MCF 10A (cell line): ENCODE results near the gene NFE2L1. TPM values are rescaled to one million over a fixed set of nuclear protein-coding genes. Genes with fewer than 3 reads are reported as not detected.
A peak's percentile ranks its signal among the peaks of the same experiment; 100 is the strongest.

Source experiments
- BruUV-seq: library from RNA; stranded (reverse); fragments of 400-500 nt; replicated peaks from 2 replicates; lab custom pipeline; 2021; lab: Mats Ljungman, UMichigan
- CTCF ChIA-PET: fragments of 300-600 bp; sonication (Branson Sonifier 250); formaldehyde crosslinking; extraction: SDS; loops from one replicate; lab custom pipeline; 2021; ENCODE audit warnings: antibody characterized with exemption, inconsistent platforms; lab: Yijun Ruan, JAX
- POLR2A ChIA-PET: fragments of 300-600, 350-650 bp; sonication (Branson Sonifier 250); formaldehyde crosslinking; extraction: SDS; loops from one replicate; lab custom pipeline; 2020; ENCODE audit warnings: antibody characterized with exemption, inconsistent platforms; lab: Yijun Ruan, JAX
- DNase-seq: peaks from one replicate; pipeline ENCODE4 v3.0.0-alpha.2; 2018; ENCODE audit not compliant: unreplicated experiment
- H3K27ac Mint-ChIP-seq: one replicate; pipeline ENCODE4 v1.8.0; 2022; ENCODE audit warnings: mild to moderate bottlenecking, low read depth, mixed read lengths; ENCODE audit not compliant: unreplicated experiment
- H3K27me3 Mint-ChIP-seq: one replicate; pipeline ENCODE4 v1.8.0; 2022; ENCODE audit warnings: mixed read lengths; ENCODE audit not compliant: insufficient read depth, unreplicated experiment
- H3K36me3 Mint-ChIP-seq: one replicate; pipeline ENCODE4 v1.8.0; 2022; ENCODE audit warnings: mild to moderate bottlenecking, moderate library complexity, mixed read lengths; ENCODE audit not compliant: insufficient read depth, unreplicated experiment
- H3K4me1 Mint-ChIP-seq: one replicate; pipeline ENCODE4 v1.8.0; 2022; ENCODE audit warnings: mixed read lengths; ENCODE audit not compliant: insufficient read depth, unreplicated experiment
- H3K4me3 Mint-ChIP-seq: one replicate; pipeline ENCODE4 v1.8.0; 2022; ENCODE audit warnings: mild to moderate bottlenecking, moderate library complexity, mixed read lengths; ENCODE audit not compliant: unreplicated experiment
- H3K9me3 Mint-ChIP-seq: one replicate; pipeline ENCODE4 v1.8.0; 2022; ENCODE audit warnings: mixed read lengths; ENCODE audit not compliant: unreplicated experiment
- intact Hi-C: fragments of 100-400 bp; cut with micrococcal nuclease; formaldehyde crosslinking; loops from 2 replicates; pipeline ENCODE4 v1.14.1; 2022
- total RNA-seq: library from RNA; stranded (reverse); gene quantifications from 2 replicates; pipeline ENCODE4 v1.2.3, GENCODE V29; 2022
- TF ChIP-seq, protein P1 (sequence below): fragments of 200-600 bp; IDR thresholded peaks from one replicate; pipeline ENCODE4 v1.8.0; 2022; ENCODE audit warnings: antibody characterized with exemption, mild to moderate bottlenecking; ENCODE audit not compliant: unreplicated experiment

The NFE2L1 gene
- total RNA-seq, 1 experiment from 2014 or later, result 235 TPM

DNA sequence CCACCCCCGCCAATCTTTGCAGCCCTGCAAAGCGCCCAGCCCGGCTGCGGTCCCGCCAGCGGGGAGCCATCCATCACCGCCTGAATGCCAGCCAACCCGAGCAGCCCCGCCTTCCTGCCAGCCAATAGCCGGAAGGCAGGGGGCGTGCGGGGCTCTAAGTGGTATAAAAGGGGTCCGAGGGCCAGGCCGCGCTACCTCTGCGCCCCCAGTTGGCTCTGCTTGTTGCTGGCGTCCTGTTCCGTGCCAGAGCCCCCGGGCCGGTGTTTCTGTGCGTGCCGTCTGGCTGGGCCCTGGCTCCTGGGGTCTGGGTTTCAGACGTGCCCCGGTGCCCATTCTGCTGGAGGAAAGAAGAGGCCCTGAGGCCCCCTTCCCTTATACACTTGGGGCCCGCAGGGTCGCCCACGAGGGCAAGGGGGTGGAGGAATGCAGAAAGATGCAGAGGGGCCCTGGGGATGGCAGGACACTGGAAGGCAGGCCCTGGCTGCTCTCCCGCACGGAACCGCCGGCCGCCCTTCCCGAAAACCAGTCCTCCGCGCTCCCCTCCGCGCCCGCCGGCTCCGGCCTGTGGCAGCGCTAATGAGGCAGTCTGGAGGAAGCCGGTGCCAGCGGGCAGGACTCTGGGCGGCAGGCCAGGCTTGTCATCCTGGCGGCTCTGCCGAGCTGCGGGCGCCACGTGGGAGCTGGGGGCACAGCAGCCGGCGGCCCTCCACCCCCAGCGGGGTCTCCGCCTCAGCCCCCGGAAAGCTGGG lies 24.6 kb upstream of the NFE2L1 start:
- peaks cover 38% of the 10 kb centered on the region for H3K4me1 Mint-ChIP-seq
- CTCF ChIA-PET, result interaction anchor here (1.0 kb wide), 1 partner anchor 45 kb away, joined by 3 read pairs; no protein-coding TSS in a partner anchor
- peak overlapping the region; percentile 90 for H3K4me3 Mint-ChIP-seq
- peak; percentile 91 for DNase-seq
- H3K27me3 Mint-ChIP-seq, result no peaks in the 10 kb centered on the region
- peak overlapping the region; percentile 100 for H3K27ac Mint-ChIP-seq
- peaks cover 10% of the 10 kb centered on the region for H3K36me3 Mint-ChIP-seq
- no TSS peak for BruUV-seq
- TF ChIP-seq, protein P1, sequence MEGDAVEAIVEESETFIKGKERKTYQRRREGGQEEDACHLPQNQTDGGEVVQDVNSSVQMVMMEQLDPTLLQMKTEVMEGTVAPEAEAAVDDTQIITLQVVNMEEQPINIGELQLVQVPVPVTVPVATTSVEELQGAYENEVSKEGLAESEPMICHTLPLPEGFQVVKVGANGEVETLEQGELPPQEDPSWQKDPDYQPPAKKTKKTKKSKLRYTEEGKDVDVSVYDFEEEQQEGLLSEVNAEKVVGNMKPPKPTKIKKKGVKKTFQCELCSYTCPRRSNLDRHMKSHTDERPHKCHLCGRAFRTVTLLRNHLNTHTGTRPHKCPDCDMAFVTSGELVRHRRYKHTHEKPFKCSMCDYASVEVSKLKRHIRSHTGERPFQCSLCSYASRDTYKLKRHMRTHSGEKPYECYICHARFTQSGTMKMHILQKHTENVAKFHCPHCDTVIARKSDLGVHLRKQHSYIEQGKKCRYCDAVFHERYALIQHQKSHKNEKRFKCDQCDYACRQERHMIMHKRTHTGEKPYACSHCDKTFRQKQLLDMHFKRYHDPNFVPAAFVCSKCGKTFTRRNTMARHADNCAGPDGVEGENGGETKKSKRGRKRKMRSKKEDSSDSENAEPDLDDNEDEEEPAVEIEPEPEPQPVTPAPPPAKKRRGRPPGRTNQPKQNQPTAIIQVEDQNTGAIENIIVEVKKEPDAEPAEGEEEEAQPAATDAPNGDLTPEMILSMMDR, result peak; percentile 15
- intact Hi-C loops, result loop anchor here (1.0 kb wide), 1 partner anchor 74 kb away; no protein-coding TSS in a partner anchor
- POLR2A ChIA-PET, result interaction anchor here (0.6 to 1.1 kb wide), 10 partner anchors 26 to 181 kb away, joined by 3 to 20 read pairs (median 4); partner anchors contain the start of genes CBX1, CDK5RAP3 and NFE2L1
- no peaks in the 10 kb centered on the region for H3K9me3 Mint-ChIP-seq

GRCh38 chr17:48024149-48025039 lies 23.8 kb upstream of the NFE2L1 start:
- Mint-ChIP-seq H3K27ac (peak overlapping the region; percentile 100), H3K36me3 (peaks cover 10% of the 10 kb centered on the region), H3K9me3 (no peaks in the 10 kb centered on the region), H3K4me1 (peaks cover 38% of the 10 kb centered on the region), H3K4me3 (peak overlapping the region; percentile 90), H3K27me3 (no peaks in the 10 kb centered on the region)
- ChIA-PET POLR2A (interaction anchor here (0.6 to 5.0 kb wide), 29 partner anchors 22 to 647 kb away, joined by 3 to 220 read pairs (median 4); partner anchors contain the start of genes CBX1, CDK5RAP3, NFE2L1 and PNPO), CTCF (interaction anchor here (0.6 to 7.1 kb wide), 15 partner anchors 20 to 1266 kb away, joined by 3 to 202 read pairs (median 7); partner anchors contain the start of gene SNX11)
- peak; percentile 79 for DNase-seq
- BruUV-seq, result TSS peak; percentile 88
- TF ChIP-seq, protein P1, result no peak
- intact Hi-C loops, result loop anchor here (1.0 kb wide), 2 partner anchors 107 to 594 kb away; no protein-coding TSS in a partner anchor

GRCh38 chr17:48025040-48025903 lies 22.9 kb upstream of the NFE2L1 start:
- CTCF ChIA-PET, result interaction anchor here (0.6 to 7.1 kb wide), 28 partner anchors 19 to 1265 kb away, joined by 3 to 202 read pairs (median 4); partner anchors contain the start of genes CDK5RAP3, NFE2L1 and SNX11
- DNase-seq, result peak; percentile 96
- intact Hi-C loops, result loop anchor here (1.0 kb wide), 2 partner anchors 106 to 593 kb away; no protein-coding TSS in a partner anchor
- POLR2A ChIA-PET, result interaction anchor here (0.6 to 5.0 kb wide), 24 partner anchors 21 to 646 kb away, joined by 3 to 220 read pairs (median 5); partner anchors contain the start of genes CBX1, CDK5RAP3, NFE2L1 and PNPO
- no peaks in the 10 kb centered on the region for H3K27me3 Mint-ChIP-seq
- H3K4me1 Mint-ChIP-seq, result peaks cover 41% of the 10 kb centered on the region
- TF ChIP-seq, protein P1, result peak; percentile 77
- no TSS peak for BruUV-seq
- peak overlapping the region; percentile 100 for H3K27ac Mint-ChIP-seq
- H3K9me3 Mint-ChIP-seq, result no peaks in the 10 kb centered on the region
- H3K4me3 Mint-ChIP-seq, result peak overlapping the region; percentile 90
- peaks cover 10% of the 10 kb centered on the region for H3K36me3 Mint-ChIP-seq
